DOHH2 (cell line): ENCODE measurements around the gene PSAP.

Experiments used
- H3F3A ChIP-seq: fragments of 200-600 bp; sonication (generic), shearing (Covaris generic); 2 replicates; pipeline ENCODE4 v1.6.0; 2016; ENCODE audit warnings: antibody characterized with exemption, mild to moderate bottlenecking; ENCODE audit not compliant: control insufficient read depth, insufficient read depth
- H3K27ac ChIP-seq: fragments of 200-600 bp; sonication (generic); 2 replicates; pipeline ENCODE4 v1.5.1; 2014; ENCODE audit warnings: low read depth, mild to moderate bottlenecking, low read length, moderate library complexity
- H3K27me3 ChIP-seq: fragments of 200-600 bp; sonication (generic); 2 replicates; pipeline ENCODE4 v1.6.1; 2014; ENCODE audit warnings: mild to moderate bottlenecking, low read length, mixed read lengths; ENCODE audit not compliant: control insufficient read depth
- H3K36me3 ChIP-seq: fragments of 200-600 bp; sonication (generic); 2 replicates; pipeline ENCODE4 v1.6.1; 2014; ENCODE audit warnings: mild to moderate bottlenecking, low read length, moderate library complexity, mixed read lengths; ENCODE audit not compliant: control insufficient read depth
- H3K4me1 ChIP-seq: fragments of 200-600 bp; sonication (generic); 2 replicates; pipeline ENCODE4 v1.6.1; 2014; ENCODE audit warnings: mild to moderate bottlenecking, low read length, mixed read lengths; ENCODE audit not compliant: control insufficient read depth
- H3K4me2 ChIP-seq: fragments of 200-600 bp; sonication (generic); 2 replicates; pipeline ENCODE4 v1.6.0; 2014; ENCODE audit warnings: mild to moderate bottlenecking, low read length, moderate library complexity
- H3K4me3 ChIP-seq: fragments of 200-600 bp; sonication (generic); 2 replicates; pipeline ENCODE4 v1.5.1; 2014; ENCODE audit warnings: mild to moderate bottlenecking, low read length, mixed read lengths
- H3K79me2 ChIP-seq: fragments of 200-600 bp; sonication (generic); 2 replicates; pipeline ENCODE4 v1.6.1; 2014; ENCODE audit warnings: mild to moderate bottlenecking, low read length, mixed read lengths; ENCODE audit not compliant: control insufficient read depth
- H3K9me2 ChIP-seq: fragments of 200-600 bp; sonication (generic); replicated peaks from 2 replicates; pipeline ENCODE4 v1.6.1; 2014; ENCODE audit warnings: mild to moderate bottlenecking, low read length, mixed read lengths; ENCODE audit not compliant: control insufficient read depth
- H3K9me3 ChIP-seq: fragments of 200-600 bp; sonication (generic); 2 replicates; pipeline ENCODE4 v1.6.1; 2014; ENCODE audit warnings: antibody characterized with exemption, low read length, mixed read lengths; ENCODE audit not compliant: control insufficient read depth, insufficient read depth
- H4K20me1 ChIP-seq: fragments of 200-600 bp; sonication (generic); 2 replicates; pipeline ENCODE4 v1.6.0; 2014; ENCODE audit warnings: low read depth, mild to moderate bottlenecking, antibody characterized with exemption, low read length, moderate library complexity; ENCODE audit not compliant: control insufficient read depth, insufficient read depth
- CTCF ChIP-seq: fragments of 200-600 bp; sonication (generic); IDR thresholded peaks from one replicate; pipeline ENCODE4 v1.5.1; 2014; ENCODE audit warnings: antibody characterized with exemption, mild to moderate bottlenecking, low read depth, low read length; ENCODE audit not compliant: poor library complexity, severe bottlenecking
- EZH2phosphoT487 ChIP-seq: fragments of 200-600 bp; sonication (generic); IDR thresholded peaks from 2 replicates; pipeline ENCODE4 v1.6.1; 2017; ENCODE audit warnings: borderline replicate concordance, mild to moderate bottlenecking, antibody characterized with exemption, low read length, moderate library complexity, mixed read lengths

PSAP gene

GRCh38 chr10:71784679-71785272, 66.3 kb downstream of the PSAP start:
- Histone ChIP-seq H3F3A (no peaks in the 10 kb centered on the region), H3K27me3 (no peaks in the 10 kb centered on the region; the same call in 1 of the 2 replicates), H4K20me1 (no peaks in the 10 kb centered on the region), H3K79me2 (no peaks in the 10 kb centered on the region), H3K4me3 (no peak overlapping the region), H3K4me2 (no peak overlapping the region), H3K9me2 (no peaks in the 10 kb centered on the region), H3K9me3 (no peaks in the 10 kb centered on the region), H3K4me1 (no peaks in the 10 kb centered on the region), H3K27ac (no peak overlapping the region), H3K36me3 (no peaks in the 10 kb centered on the region)
- TF ChIP-seq EZH2phosphoT487 (no peak), CTCF (no peak)

GRCh38 chr10:71783917-71784678, 67.0 kb downstream of the PSAP start:
- H3K27ac ChIP-seq: no peak overlapping the region
- no peaks in the 10 kb centered on the region for H3K9me2 ChIP-seq
- no peaks in the 10 kb centered on the region for H3K9me3 ChIP-seq
- no peaks in the 10 kb centered on the region; the same call in 1 of the 2 replicates for H3K27me3 ChIP-seq
- no peaks in the 10 kb centered on the region for H4K20me1 ChIP-seq
- H3K4me1 ChIP-seq: no peaks in the 10 kb centered on the region
- TF ChIP-seq EZH2phosphoT487 (no peak), CTCF (no peak)
- H3K36me3 ChIP-seq: no peaks in the 10 kb centered on the region
- H3F3A ChIP-seq: no peaks in the 10 kb centered on the region
- no peak overlapping the region for H3K4me2 ChIP-seq
- H3K79me2 ChIP-seq: no peaks in the 10 kb centered on the region
- no peak overlapping the region for H3K4me3 ChIP-seq

GRCh38 chr10:71782917-71783490, 68.0 kb downstream of the PSAP start:
- Histone ChIP-seq H3K4me1 (no peaks in the 10 kb centered on the region), H3K36me3 (no peaks in the 10 kb centered on the region), H3K9me3 (no peaks in the 10 kb centered on the region), H4K20me1 (no peaks in the 10 kb centered on the region), H3K9me2 (no peaks in the 10 kb centered on the region), H3K4me3 (no peak overlapping the region), H3K79me2 (no peaks in the 10 kb centered on the region), H3F3A (no peaks in the 10 kb centered on the region), H3K4me2 (no peak overlapping the region), H3K27ac (no peak overlapping the region), H3K27me3 (no peaks in the 10 kb centered on the region; the same call in 1 of the 2 replicates)
- TF ChIP-seq EZH2phosphoT487 (no peak), CTCF (no peak)
